Coronary artery (tissue), 2 donors: ENCODE measurements around the gene PSMD3.
A peak's percentile ranks its signal among the peaks of the same experiment; 100 is the strongest.

Experiments used
- DNase-seq: peaks from one replicate; pipeline ENCODE4 v3.0.0-alpha.2; 2017; ENCODE audit warnings: low spot score
- H3K27ac ChIP-seq, 2 donors: fragments of 200-600 bp; sonication (generic); one replicate each; pipeline ENCODE4 v1.5.1; 2016 to 2019
- H3K4me3 ChIP-seq: fragments of 200-600 bp; sonication (generic); 2 replicates; pipeline ENCODE4 v1.5.1; 2016; ENCODE audit warnings: mild to moderate bottlenecking, moderate library complexity
- TF ChIP-seq, protein P1 (sequence below): fragments of 200-600 bp; sonication (generic); IDR thresholded peaks from one replicate; pipeline ENCODE4 v1.5.1; 2019; ENCODE audit warnings: antibody characterized with exemption

The PSMD3 gene

GRCh38 chr17:39980351-39981206 lies at the start of gene PSMD3:
TSS of gene PSMD3 (plus strand) at chr17:39980807. CDS start at chr17:39980971, 164 bp downstream.
- peak within 1 kb of the TSS; percentile 65 to 89 for H3K27ac ChIP-seq
- DNase-seq: peak; percentile 99
- peak within 1 kb of the TSS; percentile 88 for H3K4me3 ChIP-seq
- TF ChIP-seq, protein P1, sequence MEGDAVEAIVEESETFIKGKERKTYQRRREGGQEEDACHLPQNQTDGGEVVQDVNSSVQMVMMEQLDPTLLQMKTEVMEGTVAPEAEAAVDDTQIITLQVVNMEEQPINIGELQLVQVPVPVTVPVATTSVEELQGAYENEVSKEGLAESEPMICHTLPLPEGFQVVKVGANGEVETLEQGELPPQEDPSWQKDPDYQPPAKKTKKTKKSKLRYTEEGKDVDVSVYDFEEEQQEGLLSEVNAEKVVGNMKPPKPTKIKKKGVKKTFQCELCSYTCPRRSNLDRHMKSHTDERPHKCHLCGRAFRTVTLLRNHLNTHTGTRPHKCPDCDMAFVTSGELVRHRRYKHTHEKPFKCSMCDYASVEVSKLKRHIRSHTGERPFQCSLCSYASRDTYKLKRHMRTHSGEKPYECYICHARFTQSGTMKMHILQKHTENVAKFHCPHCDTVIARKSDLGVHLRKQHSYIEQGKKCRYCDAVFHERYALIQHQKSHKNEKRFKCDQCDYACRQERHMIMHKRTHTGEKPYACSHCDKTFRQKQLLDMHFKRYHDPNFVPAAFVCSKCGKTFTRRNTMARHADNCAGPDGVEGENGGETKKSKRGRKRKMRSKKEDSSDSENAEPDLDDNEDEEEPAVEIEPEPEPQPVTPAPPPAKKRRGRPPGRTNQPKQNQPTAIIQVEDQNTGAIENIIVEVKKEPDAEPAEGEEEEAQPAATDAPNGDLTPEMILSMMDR: peak; percentile 57

GRCh38 chr17:39933912-39934311 lies 46.7 kb upstream of the PSMD3 start:
- DNase-seq: no peak
- no peak overlapping the region for H3K4me3 ChIP-seq
- TF ChIP-seq, protein P1: no peak
- peak overlapping the region; percentile 38 to 46 for H3K27ac ChIP-seq

- TF ChIP-seq, protein P1: no peak
- Histone ChIP-seq H3K27ac (peak overlapping the region in 1 of 2 donors; percentile 38), H3K4me3 (no peak overlapping the region)
- DNase-seq: no peak
Measured at GRCh38 chr17:39934324-39934723, 46.3 kb upstream of the PSMD3 start.

DNA sequence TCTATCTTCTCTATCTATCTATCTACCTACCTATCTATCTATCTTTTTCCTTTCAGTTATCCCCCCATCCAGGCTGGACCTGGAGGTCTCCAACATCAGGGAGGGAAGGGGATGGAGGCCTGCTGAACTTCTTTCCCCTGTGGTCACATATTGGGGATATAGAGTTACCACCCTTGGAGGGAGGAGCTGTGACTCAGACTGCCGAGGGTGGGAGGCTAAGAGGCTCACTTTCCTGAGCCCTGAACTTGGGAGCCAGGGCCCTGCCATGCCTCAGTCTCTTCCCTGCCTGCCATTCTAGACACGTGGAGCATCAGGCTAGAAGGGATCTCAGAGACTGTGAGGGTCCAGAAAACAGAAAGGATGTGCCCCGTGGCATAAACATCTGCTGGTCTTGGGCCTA lies 44.7 kb upstream of the PSMD3 start:
- DNase-seq: no peak
- TF ChIP-seq, protein P1: no peak
- Histone ChIP-seq H3K27ac (no peak overlapping the region), H3K4me3 (no peak overlapping the region)

GRCh38 chr17:39937447-39937846 lies 43.2 kb upstream of the PSMD3 start:
- TF ChIP-seq, protein P1: no peak
- no peak for DNase-seq
- H3K4me3 ChIP-seq: no peak overlapping the region

GRCh38 chr17:39938140-39938869 lies 42.3 kb upstream of the PSMD3 start:
- DNase-seq: no peak
- TF ChIP-seq, protein P1: no peak
- Histone ChIP-seq H3K4me3 (no peak overlapping the region), H3K27ac (no peak overlapping the region)

More at GRCh38 chr17:39937447-39937846, 43.2 kb upstream of the PSMD3 start:
- no peak overlapping the region for H3K27ac ChIP-seq
